HG03442 (cell line): Measurements from ENCODE around the gene HYAL2.
A peak's percentile ranks its signal among the peaks of the same experiment; 100 is the strongest.

ENCODE experiments used
- ATAC-seq: cut with Tn5 transposase; IDR thresholded peaks from one replicate; pipeline ENCODE4 v1.9.1; 2021; ENCODE audit warnings: mild to moderate bottlenecking, moderate library complexity; ENCODE audit not compliant: unreplicated experiment

The HYAL2 gene

GRCh38 chr3:50322386-50323091 is at the start of gene HYAL2:
TSS of gene HYAL2 (minus strand) at chr3:50322745. CDS start at chr3:50320489, 2,256 bp downstream.
- no peak for ATAC-seq

GRCh38 chr3:50371133-50371685 is 48.7 kb upstream of the HYAL2 start:
- ATAC-seq: no peak

- no peak for ATAC-seq
Measured at GRCh38 chr3:50370594-50370993, 48.0 kb upstream of the HYAL2 start.

DNA sequence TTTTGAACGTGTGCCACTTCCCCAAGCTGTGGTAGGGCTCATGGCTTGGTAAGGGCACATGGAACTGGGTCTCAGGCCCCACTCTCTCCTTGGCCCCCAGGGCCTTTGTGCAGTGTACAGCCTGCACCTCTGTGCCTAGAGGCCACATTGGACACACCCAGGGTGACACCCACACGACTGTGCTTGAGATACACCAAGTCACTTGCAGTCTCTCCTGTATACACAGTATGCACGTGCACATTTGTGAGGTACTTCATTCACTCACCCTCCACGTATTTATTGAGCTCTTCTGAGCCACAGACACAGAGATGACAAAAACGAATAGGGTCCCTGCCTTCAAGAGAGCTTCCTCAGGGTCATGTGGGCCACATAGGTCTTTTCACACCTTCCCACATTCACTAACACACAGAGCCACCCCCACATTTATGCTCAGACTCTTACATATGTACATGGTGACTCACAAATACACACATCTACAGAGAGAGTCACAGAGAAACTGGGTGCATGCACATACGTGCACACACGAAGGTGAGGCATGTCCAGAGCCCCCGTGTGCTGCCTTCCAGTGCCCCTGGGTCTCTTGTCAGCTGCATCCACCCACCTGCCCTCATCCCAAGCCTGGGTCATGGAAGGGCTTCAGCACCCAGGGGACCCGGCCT is 46.6 kb upstream of the HYAL2 start:
- no peak for ATAC-seq

DNA sequence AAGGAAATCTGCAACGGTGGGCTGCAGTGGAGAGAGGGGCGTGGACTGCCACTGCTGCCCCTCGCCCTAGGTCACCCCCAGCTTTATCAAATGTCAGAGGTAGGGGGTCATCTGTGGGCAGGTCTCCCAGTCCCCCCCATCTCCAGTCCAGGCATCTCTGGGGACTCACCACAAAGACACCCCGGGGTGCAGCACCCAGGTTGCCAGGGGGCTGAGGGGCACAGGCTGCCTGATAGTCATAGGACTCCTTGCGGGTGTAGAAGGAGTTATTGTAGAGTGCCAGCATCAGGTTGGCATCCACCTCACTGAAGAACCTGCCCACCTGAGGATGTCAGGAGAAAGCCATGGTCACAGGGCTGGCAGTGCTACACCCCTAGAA is 43.3 kb upstream of the HYAL2 start:
- ATAC-seq: no peak

- ATAC-seq: peak; percentile 80
Measured at GRCh38 chr3:50365080-50365841, 42.7 kb upstream of the HYAL2 start.

DNA sequence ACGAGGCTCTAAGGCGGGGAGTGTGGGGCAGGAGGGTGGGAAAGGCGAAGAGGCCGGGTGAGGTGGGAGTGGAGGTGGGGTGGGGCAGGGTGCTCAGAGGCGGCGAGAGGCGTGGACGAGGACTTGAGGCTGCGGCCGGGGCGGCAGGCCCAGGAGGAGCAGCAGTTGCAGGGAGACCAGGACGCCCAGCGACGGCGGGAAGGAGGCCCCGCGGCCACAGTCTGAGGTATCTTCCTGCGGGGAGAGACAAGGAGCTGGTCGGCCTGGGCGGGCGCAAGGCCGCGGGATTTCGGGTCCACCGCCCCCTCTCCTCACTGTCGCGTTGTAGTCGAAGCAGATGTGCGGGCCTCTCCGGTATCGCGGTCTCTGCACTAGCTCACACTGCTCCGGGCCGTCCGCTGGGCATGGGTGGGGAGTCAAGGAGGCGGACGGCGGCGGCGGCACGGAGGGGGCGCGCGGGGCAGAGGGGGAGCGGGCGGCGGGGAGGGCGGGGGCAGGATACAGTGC is 42.1 kb upstream of the HYAL2 start:
- ATAC-seq: peak; percentile 4

DNA sequence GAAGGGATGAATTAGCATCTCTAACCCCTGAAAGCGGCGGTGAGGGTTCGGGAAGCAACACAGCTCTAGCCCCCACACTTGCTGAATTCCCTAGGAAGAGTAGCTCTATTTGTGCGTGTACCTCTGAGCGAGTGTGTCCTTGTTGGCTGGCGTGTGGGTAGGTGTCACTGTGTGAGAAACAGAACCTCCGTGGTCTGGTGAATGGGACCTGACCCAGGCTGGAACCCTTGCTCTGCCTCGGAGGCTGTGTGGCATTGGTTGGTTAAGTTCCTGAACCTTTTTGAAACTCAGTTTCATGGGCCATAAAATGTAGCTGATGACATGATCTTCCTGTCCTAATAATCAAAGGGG is 37.2 kb upstream of the HYAL2 start:
- ATAC-seq: peak; percentile 6

DNA sequence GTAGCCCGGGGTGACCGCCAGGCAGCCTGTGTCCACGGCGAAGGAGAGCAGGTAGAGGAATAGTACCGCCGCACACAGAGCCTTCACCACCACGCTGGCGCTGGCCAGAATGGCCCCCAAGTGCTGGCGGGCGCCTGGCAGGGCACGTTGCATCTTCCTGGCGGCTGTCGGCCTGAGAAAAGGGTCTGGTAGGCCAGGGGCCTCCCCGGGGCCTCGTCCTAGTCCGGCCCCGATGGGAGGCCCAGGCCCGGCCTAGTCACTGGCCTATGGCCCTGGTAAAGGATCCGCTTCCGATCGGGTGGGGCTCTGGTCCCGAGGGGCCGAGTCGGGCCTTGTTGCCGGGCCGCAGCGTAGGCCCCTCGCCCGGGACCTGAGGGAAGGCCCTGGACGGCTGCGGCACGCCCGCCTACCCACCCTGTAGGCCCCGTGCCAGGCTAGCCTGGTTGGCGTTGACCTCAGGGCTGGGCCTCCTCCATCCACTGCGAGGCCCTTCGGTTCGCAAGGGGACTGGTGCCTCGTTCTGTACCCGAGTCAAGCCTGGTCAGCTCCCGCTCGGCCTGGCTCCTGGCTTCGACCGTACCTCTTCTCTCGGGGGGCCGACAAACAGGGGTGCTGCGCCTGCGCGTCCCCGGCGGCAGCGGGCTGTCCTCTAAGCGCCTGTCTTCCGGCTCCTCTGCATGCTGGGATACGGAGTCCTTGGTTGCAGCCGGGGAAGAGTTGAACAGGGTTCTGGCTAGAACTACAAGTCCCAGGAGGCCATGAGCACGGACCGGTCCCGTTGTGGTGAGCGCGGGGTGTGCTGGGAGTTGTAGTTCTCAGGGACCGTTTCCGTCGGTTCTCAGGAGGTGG is 36.6 kb upstream of the HYAL2 start, which contains the start of gene TMEM115:
Gene TMEM115, minus strand, starts transcription at position 611 of the 849 bp plus-strand sequence. Its CDS starts 458 bp downstream, at position 153.
- ATAC-seq: peak; percentile 98

DNA sequence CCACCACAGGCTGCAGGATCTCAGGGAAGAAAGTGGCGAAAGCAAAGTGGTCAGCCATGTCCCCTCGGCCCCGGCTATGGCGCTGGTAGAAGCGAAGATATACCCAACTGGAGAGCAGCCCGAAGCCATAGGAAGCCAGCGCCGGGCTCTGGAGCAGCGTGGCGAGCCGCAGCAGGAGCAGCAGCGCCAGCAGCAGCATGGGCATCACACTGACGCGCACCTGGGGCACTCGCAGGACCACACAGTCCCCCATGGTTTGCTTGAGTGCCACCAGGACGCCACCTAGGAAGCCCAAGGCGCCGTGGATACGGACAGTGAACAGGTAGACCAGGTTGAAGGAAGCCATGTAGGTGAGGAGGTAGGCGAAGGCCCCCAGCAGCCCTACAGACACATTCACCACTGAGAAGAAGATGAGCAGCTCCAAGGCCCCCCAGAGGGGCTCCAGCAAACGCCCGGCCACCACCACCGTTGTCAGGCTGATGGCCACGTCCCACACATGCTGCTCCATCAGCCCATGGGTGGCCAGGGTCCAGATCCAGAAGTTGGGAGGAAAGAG is 35.9 kb upstream of the HYAL2 start:
- ATAC-seq: no peak

DNA sequence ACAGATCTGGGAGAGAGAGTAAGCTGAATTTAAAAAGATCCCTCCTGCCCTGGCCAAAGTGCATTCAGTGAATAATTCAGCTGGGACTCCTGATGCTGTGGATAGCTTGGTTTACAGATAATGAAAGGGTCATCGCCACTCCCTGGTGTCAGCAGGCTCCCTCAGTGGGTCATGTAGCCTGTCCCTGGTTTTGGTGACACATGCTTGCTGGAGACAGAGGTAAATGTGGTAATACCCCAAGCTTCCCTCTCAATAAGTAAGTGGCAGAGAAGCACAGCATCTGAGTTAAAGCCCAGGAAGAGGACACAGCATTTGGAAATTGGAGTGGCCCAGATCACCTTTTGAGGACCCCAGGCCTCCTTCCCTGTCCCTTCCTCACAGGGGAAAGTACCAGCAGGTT is 34.9 kb upstream of the HYAL2 start:
- no peak for ATAC-seq

DNA sequence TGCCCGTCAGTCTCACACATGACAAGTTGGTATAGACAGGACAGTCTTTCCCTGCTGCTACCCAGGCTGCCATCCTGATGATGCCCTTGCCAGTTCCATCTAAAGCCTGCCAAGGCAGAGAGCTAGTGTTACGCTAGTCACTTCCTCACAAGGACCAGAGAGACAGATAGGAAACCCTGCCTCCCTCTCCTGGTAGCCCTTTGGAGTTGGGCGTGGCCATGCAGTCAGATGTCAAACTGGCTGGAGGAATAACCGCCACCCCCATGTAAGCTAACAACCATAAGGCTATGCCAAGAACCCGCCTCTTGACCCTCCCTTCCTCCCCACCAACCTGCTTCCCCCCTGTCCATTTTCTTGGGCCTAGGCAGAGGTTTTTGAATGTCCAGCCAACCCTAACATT is 34.0 kb upstream of the HYAL2 start:
- ATAC-seq: no peak

- no peak for ATAC-seq
Measured at GRCh38 chr3:50355829-50356552, 33.4 kb upstream of the HYAL2 start.

DNA sequence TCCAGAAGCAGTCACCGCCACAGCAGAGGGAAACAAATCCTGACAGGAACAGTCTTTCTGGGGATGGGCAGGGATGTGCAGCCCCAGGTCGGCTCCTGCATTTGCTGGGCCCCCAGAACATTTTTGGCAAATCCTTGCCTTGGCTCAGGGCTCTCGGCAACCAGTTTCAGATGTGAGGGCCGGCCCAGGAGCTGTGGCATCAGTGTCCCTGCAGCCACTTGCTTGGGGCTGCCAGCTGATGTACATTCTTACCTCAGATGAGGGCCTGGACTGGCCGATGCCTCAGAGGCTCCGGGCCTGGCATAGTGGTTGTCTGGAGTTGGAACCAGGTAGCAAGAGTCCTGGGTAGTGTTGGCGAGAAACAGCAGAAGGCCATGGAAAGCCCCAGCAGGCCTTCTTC is 32.3 kb upstream of the HYAL2 start:
- no peak for ATAC-seq

GRCh38 chr3:50354186-50354764 is 31.7 kb upstream of the HYAL2 start:
- ATAC-seq: no peak

DNA sequence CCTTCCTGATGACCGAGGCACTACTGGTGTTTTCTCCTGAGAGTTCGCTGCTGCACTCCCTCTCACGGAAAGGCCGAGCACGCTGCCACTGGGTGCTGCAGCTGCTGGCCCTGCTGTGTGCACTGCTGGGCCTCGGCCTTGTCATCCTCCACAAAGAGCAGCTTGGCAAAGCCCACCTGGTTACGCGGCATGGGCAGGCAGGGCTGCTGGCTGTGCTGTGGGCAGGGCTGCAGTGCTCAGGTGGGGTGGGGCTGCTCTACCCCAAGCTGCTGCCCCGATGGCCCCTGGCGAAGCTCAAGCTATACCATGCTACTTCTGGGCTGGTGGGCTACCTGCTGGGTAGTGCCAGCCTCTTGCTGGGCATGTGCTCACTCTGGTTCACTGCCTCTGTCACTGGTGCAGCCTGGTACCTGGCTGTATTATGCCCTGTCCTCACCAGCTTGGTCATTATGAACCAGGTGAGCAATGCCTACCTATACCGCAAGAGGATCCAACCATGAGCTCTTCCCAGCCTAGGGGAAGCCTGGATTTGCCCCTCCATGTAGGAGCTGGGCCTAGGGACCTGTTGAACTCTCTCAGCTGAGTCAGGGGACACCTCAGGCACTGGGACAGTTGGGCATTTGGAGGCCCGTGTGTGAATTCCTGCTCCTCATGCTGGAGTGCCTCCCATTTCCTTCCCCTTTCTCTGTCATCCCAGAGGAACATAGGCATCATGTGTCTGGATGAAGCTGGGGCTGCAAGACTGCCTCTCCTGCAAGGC is 30.9 kb upstream of the HYAL2 start:
- no peak for ATAC-seq

DNA sequence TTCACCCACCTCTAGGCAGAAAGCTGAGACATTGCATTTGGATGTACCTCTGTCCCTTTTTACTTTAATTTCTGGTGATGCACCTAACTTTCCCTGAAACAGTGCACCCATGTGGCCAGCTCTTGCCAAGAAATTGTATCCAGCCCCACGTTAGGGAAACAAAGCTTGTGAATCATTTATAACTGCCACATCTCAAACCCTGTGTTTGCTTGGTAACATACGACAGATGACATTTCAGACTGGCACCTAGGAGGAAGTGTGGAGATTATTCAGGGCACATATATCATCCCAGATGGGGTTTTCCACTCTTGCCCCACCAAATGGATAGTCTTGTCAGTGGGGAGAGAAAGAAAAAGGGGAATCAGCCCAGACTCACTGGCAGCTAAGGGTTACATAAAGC is 30.2 kb upstream of the HYAL2 start:
- ATAC-seq: no peak

DNA sequence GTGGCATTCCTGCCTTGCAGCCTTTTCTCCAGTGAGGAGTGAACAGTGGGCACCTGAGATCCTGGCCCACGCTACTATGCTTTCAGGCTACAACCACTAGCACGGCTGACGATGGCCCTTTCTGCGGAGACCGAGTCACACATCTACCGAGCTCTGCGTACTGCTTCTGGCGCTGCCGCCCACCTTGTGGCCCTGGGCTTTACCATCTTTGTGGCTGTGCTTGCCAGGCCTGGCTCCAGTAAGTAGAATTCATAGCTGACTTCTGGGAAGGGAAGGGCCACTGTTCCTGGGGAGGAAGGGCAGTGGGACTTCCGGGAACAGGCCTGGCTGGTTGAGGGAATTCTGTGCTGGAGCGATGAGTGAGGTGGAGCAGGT is 28.8 kb upstream of the HYAL2 start:
- ATAC-seq: no peak
